Activated CD4-positive, alpha-beta T cell treated with anti-CD3 and anti-CD28 coated beads for 48 hours (primary cell): ENCODE results near the gene LRRC8B.
A peak's percentile ranks its signal among the peaks of the same experiment; 100 is the strongest.

Experiments used
- DNase-seq: peaks from one replicate; pipeline ENCODE4 v3.0.0-alpha.2; 2020

Gene LRRC8B

DNA sequence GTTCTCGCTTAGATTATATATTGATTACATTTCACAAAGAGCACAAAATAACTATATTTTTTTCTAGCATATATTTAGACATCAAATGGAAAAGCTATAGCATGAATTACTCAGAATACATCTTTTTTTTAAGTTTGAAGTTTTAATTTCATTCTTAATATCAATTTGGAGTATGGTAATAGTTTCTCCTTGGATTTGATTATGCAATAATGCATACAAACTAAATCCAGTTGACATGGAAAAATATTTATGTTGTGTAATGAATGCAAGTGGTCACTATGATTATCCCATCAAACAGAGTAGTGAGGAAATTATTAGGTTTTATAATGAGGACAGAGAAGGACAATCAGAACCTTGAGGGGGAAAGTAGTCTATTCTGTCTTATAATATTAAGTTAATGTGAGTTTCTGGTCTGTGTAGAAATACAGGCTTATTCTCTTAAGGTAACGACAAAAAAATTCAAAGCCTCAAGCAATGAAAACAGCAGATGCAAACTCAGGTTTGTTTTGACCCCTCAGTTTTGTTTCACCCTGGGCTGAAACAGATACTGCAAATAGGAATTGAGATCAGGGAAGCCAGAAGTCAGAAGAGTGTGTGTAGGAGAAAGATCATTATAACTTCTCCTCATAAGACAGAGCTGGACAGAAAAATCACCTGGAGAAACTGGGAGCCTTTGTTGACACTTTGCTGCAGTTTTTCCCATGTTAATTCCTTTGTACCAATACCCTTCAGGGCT, 23.7 kb downstream of the LRRC8B start:
- no peak for DNase-seq

DNA sequence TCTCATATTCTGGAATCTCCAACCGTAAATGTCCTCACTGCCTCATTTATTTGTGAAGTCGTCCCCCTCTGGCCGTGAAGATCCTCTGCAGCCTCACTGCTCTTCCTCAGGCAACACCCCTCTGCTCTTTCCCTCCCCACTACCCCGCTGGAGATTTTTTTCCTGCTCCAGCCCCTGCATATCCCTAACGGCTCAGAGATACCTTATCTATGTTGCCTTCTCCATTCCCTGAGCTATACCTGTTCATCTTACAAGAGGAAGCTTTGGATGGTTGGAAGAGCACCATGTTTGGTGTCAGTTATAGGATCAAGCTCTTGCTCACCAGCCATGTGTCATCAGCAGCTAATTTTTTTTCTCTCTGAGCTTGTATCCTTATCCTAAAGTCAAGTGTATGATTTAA, 26.4 kb downstream of the LRRC8B start:
- DNase-seq, result no peak

DNA sequence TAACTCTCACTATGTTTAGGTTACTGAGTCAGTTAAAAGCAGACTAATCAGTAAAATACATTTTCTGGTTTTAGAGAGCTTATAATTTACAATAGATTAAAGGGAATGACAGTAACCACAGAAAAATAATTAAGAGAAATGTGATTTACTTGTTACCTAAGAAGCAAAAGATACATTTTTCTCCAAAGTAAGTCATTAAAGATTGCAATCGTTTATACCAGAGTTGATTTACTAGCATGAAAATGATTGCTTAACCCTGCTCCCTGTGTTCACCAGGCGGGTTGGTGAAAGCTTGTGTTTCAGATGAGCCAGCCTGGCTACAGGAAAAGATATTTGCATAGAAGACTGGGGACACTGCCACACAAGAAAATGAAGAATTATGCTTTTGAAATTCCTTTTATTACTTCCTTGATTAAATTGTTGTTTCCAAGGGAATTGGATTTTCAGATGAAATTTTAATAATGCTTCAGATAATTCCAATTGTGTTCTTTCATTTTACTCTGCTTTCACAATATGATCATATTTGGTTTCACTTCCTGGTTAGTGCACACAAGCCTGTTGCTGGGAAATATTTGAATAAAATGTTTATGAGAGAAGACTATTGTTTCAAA, 27.9 kb downstream of the LRRC8B start:
- DNase-seq, result no peak

DNA sequence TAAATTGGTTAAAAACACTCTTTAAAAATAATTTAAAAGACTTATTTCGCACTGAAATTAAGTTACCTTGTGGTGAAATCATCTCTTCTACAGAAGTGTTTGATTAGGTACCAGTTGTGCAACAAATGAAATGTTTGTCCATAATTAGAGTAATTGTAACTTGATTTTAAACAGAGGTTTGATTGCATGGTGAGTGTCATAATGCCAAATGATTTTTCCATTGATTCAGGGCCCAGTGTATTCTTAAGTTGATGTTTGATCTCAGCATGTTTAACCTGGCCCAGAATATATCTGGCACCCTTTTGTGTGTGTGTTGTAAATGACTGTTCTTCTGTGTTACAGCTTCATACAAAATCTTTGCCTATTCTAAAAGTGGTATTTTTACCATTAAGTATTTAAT, 28.5 kb downstream of the LRRC8B start:
- no peak for DNase-seq

DNA sequence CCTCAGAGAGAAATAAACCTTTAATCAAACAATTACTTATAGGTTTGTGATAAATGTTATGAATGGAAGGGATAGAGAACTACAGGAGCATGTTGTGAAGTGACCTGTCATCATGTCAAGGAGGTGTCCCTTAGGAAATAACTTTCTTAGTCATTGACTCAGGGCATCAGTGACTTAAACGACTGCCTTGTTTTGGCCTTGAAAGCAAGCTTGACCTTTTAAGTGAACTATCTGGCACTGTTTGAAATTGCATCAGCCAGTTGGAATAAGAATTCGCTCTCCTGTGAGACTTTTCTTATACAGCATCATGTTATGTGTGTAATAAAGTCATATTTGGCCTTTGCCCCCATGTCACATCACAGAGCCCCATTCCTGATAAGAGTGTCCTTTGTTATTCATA, 30.9 kb downstream of the LRRC8B start:
- DNase-seq, result no peak

DNA sequence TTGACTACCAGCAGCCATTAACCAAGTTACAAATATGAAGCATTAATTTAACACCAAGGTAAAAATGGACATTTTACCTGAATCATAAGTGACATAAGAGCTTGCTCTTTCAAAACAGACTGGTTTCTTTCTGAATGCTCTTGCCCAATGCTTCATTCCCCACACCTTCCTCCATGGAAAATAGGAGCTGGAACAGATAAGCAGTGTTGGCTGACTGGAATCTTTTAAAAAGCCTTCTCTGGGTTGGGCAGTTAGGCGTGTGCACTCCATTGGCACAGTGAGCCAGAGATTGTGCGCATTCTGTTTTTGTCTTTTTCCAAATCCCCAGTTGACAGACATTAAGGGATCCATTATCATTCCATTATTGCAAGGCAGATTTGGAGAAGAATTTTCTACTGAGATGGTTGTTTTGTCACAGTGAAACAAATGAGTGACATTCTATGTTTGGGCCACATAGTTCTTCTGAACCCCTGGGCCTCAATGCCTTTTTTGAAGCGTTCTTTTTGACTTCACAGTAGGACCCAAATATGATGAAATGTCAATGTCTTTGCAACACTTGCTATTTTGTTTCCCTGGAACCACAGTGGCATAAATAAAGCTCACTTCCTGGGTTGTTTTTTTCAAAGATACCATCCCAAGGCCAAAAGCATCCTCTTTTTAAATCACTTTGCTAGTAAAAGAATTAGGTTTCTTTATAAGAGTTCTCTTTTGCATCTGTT, 32.3 kb downstream of the LRRC8B start:
- no peak for DNase-seq

DNA sequence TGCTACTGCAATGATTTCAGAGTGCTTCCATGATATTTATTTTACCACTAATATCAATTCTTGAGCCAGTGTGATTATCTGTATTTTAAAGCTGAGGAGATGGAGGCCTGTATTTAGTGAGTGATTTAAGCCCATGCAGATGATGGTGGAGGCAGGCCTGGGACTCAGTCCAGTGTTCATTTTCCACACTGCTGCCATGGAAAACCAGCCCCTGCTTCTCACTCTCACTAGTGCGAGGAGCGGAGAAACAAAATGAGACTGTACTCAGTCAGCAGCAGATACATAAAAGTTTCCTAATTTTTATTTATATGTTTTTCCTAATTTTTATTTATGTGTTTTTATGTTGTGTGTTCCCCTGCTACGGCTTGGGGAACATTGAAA, 32.8 kb downstream of the LRRC8B start:
- DNase-seq, result no peak

DNA sequence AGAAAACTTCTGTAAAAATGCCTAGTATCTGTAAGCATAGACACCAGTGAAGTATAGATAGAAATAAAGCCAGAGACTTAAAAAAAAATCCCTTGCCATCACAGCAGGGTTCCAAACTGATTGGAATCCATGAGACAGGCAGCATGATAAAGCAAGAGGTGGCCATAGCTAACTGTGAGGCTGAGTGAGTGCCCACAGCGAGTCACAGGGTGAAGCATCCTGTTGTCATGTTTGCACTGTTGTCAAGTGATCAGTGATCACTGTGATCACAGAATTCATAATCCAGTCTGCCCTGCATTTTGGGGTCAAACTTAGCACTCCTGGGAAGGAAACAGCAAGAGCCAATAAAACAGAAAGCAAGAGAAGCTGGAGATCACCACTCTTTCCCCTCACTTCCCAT, 33.3 kb downstream of the LRRC8B start:
- peak; percentile 26 for DNase-seq

DNA sequence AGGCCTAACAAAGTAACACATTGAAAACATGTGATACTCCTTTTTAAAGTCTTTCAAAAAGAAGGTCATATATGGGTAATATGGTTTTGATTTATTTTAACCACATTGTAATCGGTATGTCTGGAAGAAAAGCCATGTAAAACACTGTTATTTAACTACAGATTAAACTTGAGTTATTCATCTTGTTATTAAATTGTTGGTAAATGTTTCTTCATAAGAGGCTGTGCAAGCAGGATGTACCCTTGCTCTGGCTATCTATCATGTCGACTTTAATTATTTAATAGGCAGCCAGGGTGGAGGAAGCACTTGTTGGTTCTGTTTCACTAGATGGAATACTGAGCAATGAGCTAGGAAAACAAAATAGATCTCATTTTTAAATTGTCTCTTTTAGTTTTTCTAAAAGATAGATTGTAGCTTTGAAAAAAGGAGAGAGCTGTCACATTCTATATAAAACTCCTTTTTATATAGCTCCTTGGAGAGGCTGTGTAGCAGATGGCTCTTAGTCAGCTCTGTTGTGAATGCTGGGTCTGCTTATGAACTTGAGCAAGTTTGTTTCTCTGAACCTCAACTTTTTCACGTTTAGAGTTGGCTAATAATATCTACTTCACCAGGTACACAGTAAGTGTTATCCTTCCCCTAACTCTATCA, 39.5 kb downstream of the LRRC8B start:
- DNase-seq, result no peak

DNA sequence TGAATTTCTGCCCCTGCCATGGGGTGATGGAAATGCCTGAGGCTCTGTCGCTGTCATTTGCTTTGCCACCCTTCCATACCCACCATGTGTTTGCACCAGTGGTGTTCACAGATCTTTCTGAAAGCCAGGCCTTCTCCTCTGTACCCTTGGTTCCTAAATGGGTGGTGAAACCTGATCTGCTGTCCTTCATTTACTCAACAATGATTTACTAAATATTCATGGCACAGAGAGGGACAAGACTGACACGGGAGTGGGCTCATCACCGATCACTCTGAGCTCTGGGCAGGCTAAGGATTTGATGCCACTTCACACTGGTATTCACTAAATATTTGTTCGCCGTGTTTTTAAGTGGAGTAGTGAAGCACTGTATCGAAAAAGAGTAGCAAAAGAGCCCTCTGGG, 40.9 kb downstream of the LRRC8B start:
- no peak for DNase-seq

DNA sequence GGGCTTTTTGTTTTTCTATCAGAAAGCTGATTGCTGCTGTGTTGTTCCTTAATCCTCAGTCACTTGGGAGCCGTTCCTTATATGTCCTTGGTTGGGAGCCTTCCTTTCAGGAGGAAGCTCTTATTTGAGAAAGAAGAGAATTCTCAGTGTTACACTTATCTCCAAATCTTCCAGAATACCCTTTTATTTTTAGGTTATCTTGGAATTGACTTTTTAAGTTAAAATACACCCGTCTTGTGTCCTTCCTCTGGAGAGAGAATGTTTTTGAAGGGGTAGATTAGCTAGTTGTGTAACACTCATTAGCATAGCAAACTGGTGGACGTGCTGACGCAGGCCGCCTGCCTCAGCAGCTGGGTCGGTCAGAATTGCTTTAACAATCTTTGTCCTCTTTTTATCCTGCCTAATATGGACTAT, 42.1 kb downstream of the LRRC8B start:
- DNase-seq, result no peak

DNA sequence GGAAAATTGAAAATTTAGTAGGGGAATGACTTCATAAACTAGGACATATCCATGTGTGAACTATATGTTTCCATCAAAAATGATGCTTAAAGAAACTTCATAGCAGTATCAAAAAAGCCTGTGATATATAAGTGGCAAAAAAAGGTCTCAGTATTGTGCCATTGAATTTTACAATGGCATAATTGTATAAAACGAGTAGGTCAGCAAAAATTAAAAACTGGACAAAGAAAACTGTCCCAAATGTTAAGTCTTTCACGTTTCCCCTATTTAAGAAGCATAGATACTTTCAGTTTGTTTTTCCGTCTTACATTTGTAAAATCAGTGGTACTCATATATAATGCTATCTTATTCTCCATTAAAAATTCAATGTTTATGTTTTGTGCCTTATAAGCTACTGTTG, 43.2 kb downstream of the LRRC8B start:
- DNase-seq, result no peak

DNA sequence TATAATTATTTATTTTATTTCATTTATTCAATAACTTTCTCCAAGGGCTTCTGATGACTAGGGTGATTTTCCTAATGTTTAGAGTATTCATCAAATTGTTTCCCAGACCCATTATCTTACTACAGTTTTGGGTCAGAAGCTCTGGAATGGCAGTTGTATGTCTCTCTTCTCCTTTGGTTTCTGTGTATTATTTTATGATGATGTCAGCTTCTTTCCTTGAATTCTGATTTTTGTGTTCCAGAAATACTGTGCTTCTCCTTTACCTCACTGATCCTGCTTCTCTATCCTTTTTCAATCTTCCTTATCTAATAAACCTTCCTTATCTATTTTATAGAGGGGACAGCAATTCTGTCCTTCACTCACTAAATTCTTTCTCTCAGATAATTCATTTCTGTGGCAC, 48.8 kb downstream of the LRRC8B start:
- no peak for DNase-seq

DNA sequence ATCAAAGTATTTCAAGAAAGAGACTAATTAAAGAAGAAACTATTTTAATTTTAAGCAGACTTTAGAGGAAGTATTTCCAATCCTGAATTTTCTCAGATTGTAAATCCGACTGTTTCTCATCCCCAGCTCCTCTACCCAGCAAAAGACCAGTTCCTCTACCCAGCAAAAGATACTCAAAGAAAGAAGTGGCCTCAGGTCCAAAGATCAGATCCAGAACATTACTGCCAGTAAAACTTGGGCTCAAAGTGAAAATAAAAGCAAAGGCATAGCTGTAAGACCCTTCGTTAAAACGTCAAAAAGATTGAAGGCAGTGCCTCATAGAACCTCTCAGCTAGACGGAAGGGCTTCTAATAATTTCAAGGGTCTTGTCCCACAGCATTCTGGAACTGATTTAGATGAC, 50.0 kb downstream of the LRRC8B start:
- DNase-seq, result no peak

DNA sequence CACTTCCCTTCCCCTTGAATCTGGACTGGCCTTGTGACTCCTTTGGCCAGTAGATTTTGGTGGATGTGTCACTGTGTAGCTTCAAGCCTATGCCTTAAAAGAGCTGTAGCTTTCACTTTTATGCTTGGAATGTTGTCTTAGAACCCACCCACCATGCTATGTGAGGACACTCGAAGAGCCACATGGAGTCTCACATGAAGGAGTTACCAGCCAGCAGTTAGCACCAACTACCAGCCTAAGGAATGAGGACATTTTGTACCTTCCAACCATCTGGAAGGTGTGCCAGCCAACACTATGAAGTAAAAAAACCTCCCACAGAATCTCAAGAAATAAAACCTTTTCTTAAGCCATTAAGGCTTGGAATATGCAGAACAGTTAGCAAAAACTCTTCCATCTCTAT, 50.6 kb downstream of the LRRC8B start:
- DNase-seq, result no peak

DNA sequence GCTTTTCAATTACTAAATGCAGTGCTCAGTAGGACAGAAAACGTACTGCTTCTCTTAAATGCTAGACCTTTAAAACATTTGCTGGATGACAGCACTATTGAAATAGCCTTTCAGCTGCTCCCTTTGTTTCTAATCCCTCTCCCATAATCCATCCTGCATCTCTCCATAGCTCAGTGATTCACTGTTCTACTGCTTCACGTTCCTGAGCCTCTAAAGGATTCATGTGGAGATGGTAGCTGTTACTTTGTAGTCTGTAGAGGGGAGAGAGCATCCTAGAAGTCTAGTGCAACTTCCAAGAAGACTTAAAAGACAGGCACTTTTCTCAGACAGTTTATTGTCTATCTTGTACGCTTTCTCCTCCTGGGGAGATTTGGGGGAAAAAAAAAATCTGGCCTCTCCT, 51.4 kb downstream of the LRRC8B start:
- no peak for DNase-seq

DNA sequence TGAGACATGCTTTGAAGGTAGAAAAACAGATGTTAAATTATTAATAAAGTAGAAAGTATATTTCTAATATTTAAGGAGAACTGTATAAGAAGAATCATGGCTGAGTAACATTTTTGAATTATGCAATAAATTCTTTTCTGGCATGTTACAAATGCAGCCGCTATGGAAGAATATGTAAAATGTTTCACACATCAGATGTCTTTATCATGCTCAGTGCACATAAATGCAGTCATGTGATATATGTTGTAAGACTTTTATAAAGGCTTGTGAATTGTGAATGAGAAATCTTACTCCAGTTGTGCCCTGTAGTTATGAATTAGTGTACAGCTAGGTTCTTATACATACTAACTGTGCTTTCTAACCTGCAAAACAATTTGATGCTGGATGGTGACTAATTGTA, 53.5 kb downstream of the LRRC8B start:
- DNase-seq, result no peak

DNA sequence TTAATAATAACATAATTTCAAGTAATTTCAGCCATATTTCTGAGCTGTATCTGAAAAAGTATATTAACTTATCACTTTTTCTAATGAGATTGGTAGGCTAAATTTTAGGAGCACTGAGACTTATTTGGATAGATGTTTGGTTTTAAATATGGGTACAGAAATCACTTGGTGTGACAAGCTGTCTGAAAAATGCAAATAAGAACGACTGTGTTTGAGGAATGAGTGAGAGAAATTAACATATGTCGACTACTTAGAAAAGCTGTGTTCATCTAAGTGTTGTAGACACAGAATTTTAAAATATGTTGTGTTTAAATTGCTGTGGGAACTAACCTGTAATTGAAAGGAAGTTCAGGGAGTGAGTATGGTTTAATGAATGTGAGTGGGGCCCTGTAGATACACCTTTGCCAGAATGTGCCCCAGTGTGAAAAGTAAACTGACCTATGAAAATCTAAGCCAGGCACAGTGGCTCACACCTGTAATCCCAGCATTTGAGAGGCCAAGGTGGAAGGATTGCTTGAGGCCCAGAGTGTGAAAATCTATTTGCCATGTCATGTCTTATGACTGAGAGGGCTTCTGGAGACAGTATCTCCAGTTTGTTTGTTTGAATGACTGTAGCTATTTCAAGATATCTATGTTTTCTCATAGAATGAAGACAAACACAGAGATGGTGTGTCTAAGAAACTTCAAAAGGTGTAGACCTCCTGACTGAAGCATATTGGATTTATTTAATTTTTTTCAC, 54.5 kb downstream of the LRRC8B start:
- no peak for DNase-seq

DNA sequence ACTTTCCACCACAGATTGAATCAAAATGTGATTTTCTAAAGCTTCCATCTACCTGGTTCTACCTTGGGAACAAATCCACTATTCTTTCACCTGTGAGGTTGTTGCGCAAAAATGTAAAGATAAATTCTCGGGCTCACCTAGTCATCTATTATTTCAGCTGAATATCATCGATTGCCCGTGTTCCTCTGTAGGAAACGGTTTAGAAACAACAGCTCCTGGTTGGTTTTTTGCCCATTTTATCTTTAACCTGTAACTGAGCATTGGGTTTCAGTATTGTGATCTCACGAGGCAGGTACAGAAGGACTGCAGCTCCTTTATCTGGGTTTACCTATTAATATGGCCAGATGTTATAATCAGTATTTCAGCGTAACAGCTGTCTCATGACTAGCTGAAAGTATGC, 55.4 kb downstream of the LRRC8B start:
- DNase-seq, result no peak

DNA sequence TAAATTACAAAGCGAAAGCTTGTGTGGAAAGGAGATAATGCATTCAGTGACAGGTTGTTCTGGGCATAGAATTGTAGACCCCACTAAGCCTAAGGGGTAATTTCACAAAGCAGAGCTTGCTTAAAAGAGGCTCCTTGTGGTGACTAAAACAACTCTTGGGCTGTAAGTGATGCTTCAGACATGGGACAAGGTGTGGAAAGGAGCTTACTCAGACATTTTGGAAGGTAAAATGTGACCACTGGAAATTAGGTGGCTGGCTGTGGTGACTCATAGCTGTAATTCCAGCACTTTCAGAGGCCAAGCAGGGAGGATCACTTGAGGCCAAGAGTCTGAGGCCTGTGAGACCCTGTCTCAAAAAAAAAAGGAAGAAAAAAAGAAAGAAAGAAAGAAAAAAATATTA, 57.2 kb downstream of the LRRC8B start:
- peak; percentile 28 for DNase-seq

DNA sequence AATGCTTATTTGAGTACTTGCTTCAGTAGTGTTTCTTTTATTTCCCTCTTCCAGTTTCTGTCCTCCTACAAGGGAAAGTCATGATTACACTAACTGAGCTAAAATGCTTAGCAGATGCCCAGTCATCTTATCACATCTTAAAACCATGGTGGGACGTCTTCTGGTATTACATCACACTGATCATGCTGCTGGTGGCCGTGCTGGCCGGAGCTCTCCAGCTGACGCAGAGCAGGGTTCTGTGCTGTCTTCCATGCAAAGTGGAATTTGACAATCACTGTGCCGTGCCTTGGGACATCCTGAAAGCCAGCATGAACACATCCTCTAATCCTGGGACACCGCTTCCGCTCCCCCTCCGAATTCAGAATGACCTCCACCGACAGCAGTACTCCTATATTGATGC, 57.9 kb downstream of the LRRC8B start:
- no peak for DNase-seq

DNA sequence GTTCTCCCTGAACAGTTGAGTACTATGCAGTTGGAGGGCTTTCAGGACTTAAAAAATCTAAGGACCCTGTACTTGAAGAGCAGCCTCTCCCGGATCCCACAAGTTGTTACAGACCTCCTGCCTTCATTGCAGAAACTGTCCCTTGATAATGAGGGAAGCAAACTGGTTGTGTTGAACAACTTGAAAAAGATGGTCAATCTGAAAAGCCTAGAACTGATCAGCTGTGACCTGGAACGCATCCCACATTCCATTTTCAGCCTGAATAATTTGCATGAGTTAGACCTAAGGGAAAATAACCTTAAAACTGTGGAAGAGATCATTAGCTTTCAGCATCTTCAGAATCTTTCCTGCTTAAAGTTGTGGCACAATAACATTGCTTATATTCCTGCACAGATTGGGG, 59.6 kb downstream of the LRRC8B start:
- DNase-seq, result no peak

DNA sequence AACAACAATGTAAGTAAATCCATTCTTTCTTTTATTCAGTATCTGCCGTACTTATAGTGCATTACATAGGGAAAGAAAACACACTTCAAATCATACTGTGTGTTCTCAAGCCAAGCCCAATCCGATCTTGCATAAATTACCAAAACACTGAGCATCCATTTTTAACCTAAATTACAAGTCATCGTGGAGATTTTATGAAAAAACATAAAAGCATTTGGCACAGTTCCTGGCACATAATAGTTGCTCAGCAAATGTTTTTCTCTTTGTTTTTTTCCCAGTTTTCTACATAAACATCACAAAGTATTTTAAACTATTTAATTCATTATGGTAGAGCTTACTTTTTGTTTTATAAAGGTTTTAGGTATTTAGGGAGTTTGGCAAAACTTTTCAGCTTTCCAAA, 60.2 kb downstream of the LRRC8B start:
- no peak for DNase-seq
